ENCODE data around the gene PTPRR.

GRCh38 chr12:70854881-70855568 is 65.5 kb downstream of the PTPRR start:
- no peak for TF ChIP-seq EP300 (IDR thresholded peaks at IDR 0.05)
- no peak for TF ChIP-seq CTCF (IDR thresholded peaks at IDR 0.05)

Data from suprapubic skin (tissue), 3 donors.